HL-60 (cell line): ENCODE measurements around the gene OR5H1.

Source experiments
- DNase-seq, 2 experiments: peaks; one replicate each; pipeline ENCODE4 v3.0.0-alpha.2; 2010 to 2020; ENCODE audit warnings: low read depth in 1 of 2, low spot score in 1 of 2
- H3K27ac ChIP-seq: fragments of 250-450 bp; sonication (Bioruptor Pico); replicated peaks from 2 replicates; pipeline ENCODE4 v1.5.1; 2020; ENCODE audit warnings: mild to moderate bottlenecking, moderate library complexity
- H3K27me3 ChIP-seq: fragments of 250-450 bp; sonication (Bioruptor Pico); 2 replicates; pipeline ENCODE4 v1.5.1; 2021; ENCODE audit warnings: mild to moderate bottlenecking, moderate library complexity; ENCODE audit not compliant: insufficient read depth, poor library complexity, severe bottlenecking
- H3K4me3 ChIP-seq: replicated peaks from 2 replicates; pipeline ENCODE4 v1.5.1; 2011; ENCODE audit warnings: mild to moderate bottlenecking, control low read depth, low read length; ENCODE audit not compliant: insufficient read depth
- GABPA ChIP-seq: IDR thresholded peaks from 2 replicates; pipeline ENCODE4 v1.6.1; 2012; ENCODE audit warnings: low read depth
- POLR2AphosphoS5 ChIP-seq: IDR thresholded peaks from 2 replicates; pipeline ENCODE4 v1.6.1; 2012; ENCODE audit warnings: low read depth
- SPI1 ChIP-seq: IDR thresholded peaks from 2 replicates; pipeline ENCODE4 v1.6.1; 2012; ENCODE audit warnings: low read depth, mild to moderate bottlenecking, borderline replicate concordance
- long read RNA-seq: library from polyadenylated mRNA; unstranded; transcript quantifications from one replicate; pipeline ENCODE4 v2.0.0, GENCODE V29; 2020
- TF ChIP-seq, protein P1 (sequence below): IDR thresholded peaks from 2 replicates; pipeline ENCODE4 v1.6.1; 2012; ENCODE audit warnings: low read depth; ENCODE audit not compliant: insufficient replicate concordance
- TF ChIP-seq, protein P2 (sequence below): IDR thresholded peaks from one replicate; pipeline ENCODE4 v1.5.1; 2011; ENCODE audit warnings: low read length, control low read depth, inconsistent platforms; ENCODE audit not compliant: insufficient read depth

The OR5H1 gene
- long read RNA-seq = 0 reads

DNA sequence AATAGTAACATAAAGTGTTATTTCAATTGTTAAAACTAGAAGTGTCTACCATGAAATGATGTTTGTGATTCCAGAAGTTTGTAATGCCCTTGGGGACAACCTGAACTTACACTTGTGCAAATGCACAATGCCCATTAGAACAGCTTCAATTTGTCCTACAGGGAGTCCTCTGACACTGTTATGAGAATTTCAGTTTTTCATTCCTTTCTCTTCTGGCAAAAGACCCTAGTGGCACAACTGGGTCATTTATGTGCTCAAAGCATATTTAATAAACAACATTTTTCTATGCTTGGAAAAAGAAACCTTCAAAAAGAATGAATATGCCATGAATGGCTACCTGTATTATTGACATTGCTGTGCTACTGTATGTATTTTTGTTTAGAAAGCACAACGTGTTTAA lies at the start of gene OR5H1:
TSS of gene OR5H1 (plus strand) at position 301 of the 400 bp plus-strand sequence. CDS start 1,977 bp downstream, outside the sequence.
- no peak for DNase-seq
- no peaks in the 10 kb centered on the region for H3K27me3 ChIP-seq
- H3K4me3 ChIP-seq = no peak within 1 kb of the TSS
- no peak within 1 kb of the TSS for H3K27ac ChIP-seq
- TF ChIP-seq SPI1 (no peak), POLR2AphosphoS5 (no peak), GABPA (no peak)
- TF ChIP-seq, protein P1, sequence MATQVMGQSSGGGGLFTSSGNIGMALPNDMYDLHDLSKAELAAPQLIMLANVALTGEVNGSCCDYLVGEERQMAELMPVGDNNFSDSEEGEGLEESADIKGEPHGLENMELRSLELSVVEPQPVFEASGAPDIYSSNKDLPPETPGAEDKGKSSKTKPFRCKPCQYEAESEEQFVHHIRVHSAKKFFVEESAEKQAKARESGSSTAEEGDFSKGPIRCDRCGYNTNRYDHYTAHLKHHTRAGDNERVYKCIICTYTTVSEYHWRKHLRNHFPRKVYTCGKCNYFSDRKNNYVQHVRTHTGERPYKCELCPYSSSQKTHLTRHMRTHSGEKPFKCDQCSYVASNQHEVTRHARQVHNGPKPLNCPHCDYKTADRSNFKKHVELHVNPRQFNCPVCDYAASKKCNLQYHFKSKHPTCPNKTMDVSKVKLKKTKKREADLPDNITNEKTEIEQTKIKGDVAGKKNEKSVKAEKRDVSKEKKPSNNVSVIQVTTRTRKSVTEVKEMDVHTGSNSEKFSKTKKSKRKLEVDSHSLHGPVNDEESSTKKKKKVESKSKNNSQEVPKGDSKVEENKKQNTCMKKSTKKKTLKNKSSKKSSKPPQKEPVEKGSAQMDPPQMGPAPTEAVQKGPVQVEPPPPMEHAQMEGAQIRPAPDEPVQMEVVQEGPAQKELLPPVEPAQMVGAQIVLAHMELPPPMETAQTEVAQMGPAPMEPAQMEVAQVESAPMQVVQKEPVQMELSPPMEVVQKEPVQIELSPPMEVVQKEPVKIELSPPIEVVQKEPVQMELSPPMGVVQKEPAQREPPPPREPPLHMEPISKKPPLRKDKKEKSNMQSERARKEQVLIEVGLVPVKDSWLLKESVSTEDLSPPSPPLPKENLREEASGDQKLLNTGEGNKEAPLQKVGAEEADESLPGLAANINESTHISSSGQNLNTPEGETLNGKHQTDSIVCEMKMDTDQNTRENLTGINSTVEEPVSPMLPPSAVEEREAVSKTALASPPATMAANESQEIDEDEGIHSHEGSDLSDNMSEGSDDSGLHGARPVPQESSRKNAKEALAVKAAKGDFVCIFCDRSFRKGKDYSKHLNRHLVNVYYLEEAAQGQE = no peak
- TF ChIP-seq, protein P2, sequence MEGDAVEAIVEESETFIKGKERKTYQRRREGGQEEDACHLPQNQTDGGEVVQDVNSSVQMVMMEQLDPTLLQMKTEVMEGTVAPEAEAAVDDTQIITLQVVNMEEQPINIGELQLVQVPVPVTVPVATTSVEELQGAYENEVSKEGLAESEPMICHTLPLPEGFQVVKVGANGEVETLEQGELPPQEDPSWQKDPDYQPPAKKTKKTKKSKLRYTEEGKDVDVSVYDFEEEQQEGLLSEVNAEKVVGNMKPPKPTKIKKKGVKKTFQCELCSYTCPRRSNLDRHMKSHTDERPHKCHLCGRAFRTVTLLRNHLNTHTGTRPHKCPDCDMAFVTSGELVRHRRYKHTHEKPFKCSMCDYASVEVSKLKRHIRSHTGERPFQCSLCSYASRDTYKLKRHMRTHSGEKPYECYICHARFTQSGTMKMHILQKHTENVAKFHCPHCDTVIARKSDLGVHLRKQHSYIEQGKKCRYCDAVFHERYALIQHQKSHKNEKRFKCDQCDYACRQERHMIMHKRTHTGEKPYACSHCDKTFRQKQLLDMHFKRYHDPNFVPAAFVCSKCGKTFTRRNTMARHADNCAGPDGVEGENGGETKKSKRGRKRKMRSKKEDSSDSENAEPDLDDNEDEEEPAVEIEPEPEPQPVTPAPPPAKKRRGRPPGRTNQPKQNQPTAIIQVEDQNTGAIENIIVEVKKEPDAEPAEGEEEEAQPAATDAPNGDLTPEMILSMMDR = no peak

- TF ChIP-seq POLR2AphosphoS5 = no peak
- TF ChIP-seq SPI1 = no peak
- no peak for TF ChIP-seq GABPA
- TF ChIP-seq, protein P2 = no peak
- TF ChIP-seq, protein P1 = no peak
- no peak for DNase-seq
- Histone ChIP-seq H3K4me3 (no peak within 1 kb of the TSS), H3K27me3 (no peaks in the 10 kb centered on the region), H3K27ac (no peak within 1 kb of the TSS)
These were observed 43.6 kb upstream of the OR5H1 start, which contains the start of gene OR5AC2 for GRCh38 chr3:98086873-98087272. TSS of gene OR5AC2 (plus strand) at chr3:98087173. CDS start at chr3:98087173, 0 bp downstream.

GRCh38 chr3:98095882-98096281 lies 34.6 kb upstream of the OR5H1 start:
- TF ChIP-seq, protein P2 = no peak
- TF ChIP-seq, protein P1 = no peak
- no peak for TF ChIP-seq GABPA
- TF ChIP-seq SPI1 = no peak
- TF ChIP-seq POLR2AphosphoS5 = no peak
- no peak for DNase-seq
- no peaks in the 10 kb centered on the region for H3K27me3 ChIP-seq
- no peak overlapping the region for H3K4me3 ChIP-seq
- no peak overlapping the region for H3K27ac ChIP-seq
